Brain microvascular endothelial cell (primary cell): ENCODE data around the gene LMNA.

Experiments
- DNase-seq: peaks from one replicate; pipeline ENCODE4 v3.0.0-alpha.2; 2020
- H3K27ac ChIP-seq: fragments of 250-450 bp; sonication (Bioruptor Pico); 2 replicates; pipeline ENCODE4 v1.5.1; 2020; ENCODE audit warnings: mild to moderate bottlenecking, moderate library complexity
- H3K27me3 ChIP-seq: fragments of 250-450 bp; sonication (Bioruptor Pico); replicated peaks from 2 replicates; pipeline ENCODE4 v1.5.1; 2020; ENCODE audit warnings: mild to moderate bottlenecking
- H3K36me3 ChIP-seq: fragments of 250-450 bp; sonication (Bioruptor Pico); replicated peaks from 2 replicates; pipeline ENCODE4 v1.5.1; 2020; ENCODE audit warnings: mild to moderate bottlenecking
- H3K4me3 ChIP-seq: 2 replicates; pipeline ENCODE4 v1.5.1; 2011; ENCODE audit warnings: low read depth, mild to moderate bottlenecking, control low read depth, low read length, moderate library complexity
- CTCF ChIP-seq: IDR thresholded peaks from 2 replicates; pipeline ENCODE4 v1.5.1; 2011; ENCODE audit warnings: low read depth, mild to moderate bottlenecking, moderate library complexity, low read length, control low read depth, inconsistent platforms; ENCODE audit errors: missing control alignments
- in situ Hi-C: cut with HindIII; loops from 2 replicates; pipeline ENCODE4 v1.10.0; 2017; ENCODE audit warnings: low sequenced_read_pairs, low pct_ligation_motif_present

Gene LMNA

DNA sequence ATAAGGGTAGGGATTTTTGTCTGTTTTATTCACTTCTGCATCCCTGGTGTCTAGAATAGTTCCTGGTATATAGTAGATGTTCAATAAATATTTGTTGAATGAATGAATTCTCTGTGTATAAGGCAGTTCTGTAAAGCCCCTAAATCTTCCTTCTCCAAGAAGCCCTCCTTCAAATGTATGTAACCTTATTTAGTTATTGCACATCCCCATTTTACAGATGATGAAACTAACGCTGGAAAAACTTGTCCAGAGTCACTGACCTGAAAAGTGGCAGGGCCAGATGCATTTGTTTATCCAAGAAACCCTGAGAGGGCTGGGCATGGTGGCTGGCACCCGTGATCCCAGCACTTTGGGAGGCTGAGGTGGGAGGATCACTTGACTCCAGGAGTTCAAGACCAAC lies 4.3 kb upstream of the LMNA start:
- no peak for DNase-seq
- in situ Hi-C loops, result no loop called here

GRCh38 chr1:156111355-156111962 lies 3.1 kb upstream of the LMNA start:
- H3K36me3 ChIP-seq, result peaks cover 6% of the 10 kb centered on the region
- DNase-seq, result no peak
- H3K27me3 ChIP-seq, result no peaks in the 10 kb centered on the region
- no peak overlapping the region for H3K27ac ChIP-seq
- no peak for TF ChIP-seq CTCF
- in situ Hi-C loops, result no loop called here
- no peak overlapping the region for H3K4me3 ChIP-seq

More for the DNA sequence above, 4.3 kb upstream of the LMNA start:
- Histone ChIP-seq H3K36me3 (peaks cover 6% of the 10 kb centered on the region), H3K4me3 (no peak overlapping the region), H3K27me3 (no peaks in the 10 kb centered on the region), H3K27ac (no peak overlapping the region)
- no peak for TF ChIP-seq CTCF

DNA sequence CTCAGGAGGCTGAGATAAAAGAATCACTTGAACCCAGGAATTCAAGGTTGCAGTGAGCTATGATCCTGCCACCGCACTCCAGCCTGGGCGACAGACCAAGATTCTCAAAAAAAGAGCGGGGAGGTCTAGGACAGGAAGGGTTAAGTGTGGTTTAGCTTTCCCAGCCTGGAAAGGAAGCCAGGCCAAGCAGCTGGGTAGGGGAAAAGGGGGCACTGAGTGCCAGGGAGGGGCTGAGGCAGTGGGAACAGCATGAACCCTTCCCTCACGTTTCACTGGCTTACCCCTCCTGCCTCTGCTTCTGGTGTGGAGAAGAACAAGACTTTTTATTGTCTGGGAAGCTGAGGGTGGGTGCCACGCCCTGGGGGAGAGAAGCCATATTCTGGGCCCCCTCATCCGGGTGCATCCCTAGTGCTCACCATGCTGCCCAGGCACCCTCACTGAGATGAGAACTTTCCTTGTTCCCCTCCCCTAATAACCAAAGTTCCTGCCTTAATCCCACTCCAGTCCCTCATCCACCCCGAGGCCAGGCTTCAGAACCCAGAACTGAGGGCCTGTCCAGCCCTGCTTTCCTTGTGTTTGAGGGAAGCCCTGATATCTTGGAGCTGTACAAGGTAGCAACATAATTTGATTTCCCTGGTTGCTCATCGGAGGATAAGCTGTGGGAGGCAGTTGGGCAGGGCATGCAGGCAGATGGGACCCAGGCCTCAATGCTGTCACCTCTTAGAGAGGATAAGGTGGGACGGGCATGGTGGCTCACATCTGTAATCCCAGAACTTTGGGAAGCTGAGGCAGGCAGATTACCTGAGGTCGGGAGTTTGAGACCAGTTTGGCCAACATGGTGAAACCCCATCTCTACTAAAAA lies 2.0 kb upstream of the LMNA start:
- DNase-seq, result no peak
- in situ Hi-C loops, result no loop called here
- no peak overlapping the region for H3K4me3 ChIP-seq
- H3K36me3 ChIP-seq, result peaks cover 6% of the 10 kb centered on the region
- H3K27me3 ChIP-seq, result no peaks in the 10 kb centered on the region
- no peak for TF ChIP-seq CTCF
- H3K27ac ChIP-seq, result no peak overlapping the region

DNA sequence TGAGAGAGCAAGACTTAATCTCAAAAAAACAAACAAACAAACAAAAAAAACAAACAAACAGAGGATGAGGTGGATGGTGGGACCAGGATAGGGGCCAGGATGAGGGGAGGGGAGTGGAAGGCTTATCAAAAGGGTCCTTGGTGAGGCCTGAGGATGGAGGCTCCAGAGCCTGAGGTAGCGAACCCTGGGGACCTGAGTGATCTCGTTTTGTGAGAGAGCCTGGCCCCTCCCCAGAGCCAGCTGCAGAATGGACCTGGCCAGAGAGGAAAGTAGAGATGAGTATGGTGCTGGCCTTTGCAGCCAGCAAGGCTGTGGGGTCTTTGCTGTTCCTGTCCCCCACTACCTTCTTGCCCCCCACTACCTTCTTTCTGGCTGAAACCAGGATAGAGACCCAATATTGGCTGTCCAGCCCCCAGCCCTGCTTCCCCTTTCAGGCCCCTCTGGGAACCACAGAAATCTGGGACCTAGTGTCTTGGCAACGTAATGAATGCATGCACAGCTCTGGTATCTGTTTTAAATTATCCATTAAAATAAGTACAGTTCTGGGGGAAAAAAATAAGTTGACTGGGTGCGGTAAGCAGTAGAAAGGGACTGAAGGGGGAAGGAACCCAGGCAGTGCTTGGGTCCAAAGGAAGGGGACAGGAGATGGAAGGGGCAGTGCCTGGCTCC lies 1.1 kb upstream of the LMNA start:
- TF ChIP-seq CTCF, result no peak
- Histone ChIP-seq H3K36me3 (peaks cover 6% of the 10 kb centered on the region), H3K27ac (peak overlapping the region; percentile 80), H3K4me3 (no peak overlapping the region), H3K27me3 (no peaks in the 10 kb centered on the region)
- DNase-seq, result no peak
- in situ Hi-C loops, result no loop called here

DNA sequence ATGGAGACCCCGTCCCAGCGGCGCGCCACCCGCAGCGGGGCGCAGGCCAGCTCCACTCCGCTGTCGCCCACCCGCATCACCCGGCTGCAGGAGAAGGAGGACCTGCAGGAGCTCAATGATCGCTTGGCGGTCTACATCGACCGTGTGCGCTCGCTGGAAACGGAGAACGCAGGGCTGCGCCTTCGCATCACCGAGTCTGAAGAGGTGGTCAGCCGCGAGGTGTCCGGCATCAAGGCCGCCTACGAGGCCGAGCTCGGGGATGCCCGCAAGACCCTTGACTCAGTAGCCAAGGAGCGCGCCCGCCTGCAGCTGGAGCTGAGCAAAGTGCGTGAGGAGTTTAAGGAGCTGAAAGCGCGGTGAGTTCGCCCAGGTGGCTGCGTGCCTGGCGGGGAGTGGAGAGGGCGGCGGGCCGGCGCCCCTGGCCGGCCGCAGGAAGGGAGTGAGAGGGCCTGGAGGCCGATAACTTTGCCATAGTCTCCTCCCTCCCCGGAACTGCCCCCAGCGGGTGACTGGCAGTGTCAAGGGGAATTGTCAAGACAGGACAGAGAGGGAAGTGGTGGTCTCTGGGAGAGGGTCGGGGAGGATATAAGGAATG lies 505 bp downstream of the LMNA start:
- in situ Hi-C loops, result no loop called here
- TF ChIP-seq CTCF, result no peak
- peaks cover 9% of the 10 kb centered on the region for H3K36me3 ChIP-seq
- peak overlapping the region; percentile 100 for H3K4me3 ChIP-seq
- peak overlapping the region; percentile 80 for H3K27ac ChIP-seq
- no peak for DNase-seq
- H3K27me3 ChIP-seq, result no peaks in the 10 kb centered on the region
